PC-9 (cell line): Measurements from ENCODE around the gene USF2. TPM values are rescaled to one million over a fixed set of nuclear protein-coding genes. Genes with fewer than 3 reads are reported as not detected.

Experiments used
- BruUV-seq: library from RNA; stranded (reverse); fragments of 400-500 nt; replicated peaks from 2 replicates; lab custom pipeline; 2021; lab: Mats Ljungman, UMichigan
- CTCF ChIA-PET: fragments of 300-600 bp; sonication (Branson Sonifier 250); formaldehyde crosslinking; loops from one replicate; lab custom pipeline; 2022; ENCODE audit warnings: antibody characterized with exemption; lab: Charles Lee
- POLR2A ChIA-PET: fragments of 300-600 bp; sonication (Branson Sonifier 250); formaldehyde crosslinking; loops from one replicate; lab custom pipeline; 2022; ENCODE audit warnings: antibody characterized with exemption; ENCODE audit not compliant: unreplicated experiment; lab: Charles Lee
- DNase-seq, 2 experiments: peaks; one replicate each; pipeline versions ENCODE4 v3.0.0 to v3.0.0-alpha.2; 2015 to 2022; ENCODE audit warnings: mixed read lengths in 1 of 2
- H2AFZ ChIP-seq: fragments of 200-600 bp; sonication (generic); 2 replicates; pipeline ENCODE4 v1.8.1; 2017; ENCODE audit warnings: antibody characterized with exemption
- H3F3A ChIP-seq: fragments of 200-600 bp; sonication (generic); 2 replicates; pipeline ENCODE4 v1.8.1; 2017; ENCODE audit warnings: antibody characterized with exemption, mild to moderate bottlenecking, low read depth; ENCODE audit not compliant: insufficient read depth
- H3K27ac ChIP-seq: fragments of 200-600 bp; sonication (generic); 2 replicates; pipeline ENCODE4 v1.6.1; 2016; ENCODE audit warnings: mixed run types
- H3K27me3 ChIP-seq: fragments of 200-600 bp; sonication (generic); 2 replicates; pipeline ENCODE4 v1.6.1; 2016; ENCODE audit warnings: low read depth, mixed run types; ENCODE audit not compliant: insufficient read depth
- H3K36me3 ChIP-seq: fragments of 200-600 bp; sonication (generic); 2 replicates; pipeline ENCODE4 v1.6.1; 2016; ENCODE audit warnings: low read depth, mixed run types
- H3K4me1 ChIP-seq: fragments of 200-600 bp; sonication (generic); replicated peaks from 2 replicates; pipeline ENCODE4 v1.6.1; 2016; ENCODE audit warnings: mixed run types; ENCODE audit not compliant: insufficient read depth
- H3K4me2 ChIP-seq: fragments of 200-600 bp; sonication (generic); 2 replicates; pipeline ENCODE4 v1.6.1; 2017; ENCODE audit warnings: mixed run types
- H3K4me3 ChIP-seq: fragments of 200-600 bp; sonication (generic); 2 replicates; pipeline ENCODE4 v1.6.1; 2016; ENCODE audit warnings: mixed run types
- H3K79me2 ChIP-seq: fragments of 200-600 bp; sonication (generic); 2 replicates; pipeline ENCODE4 v1.6.1; 2017; ENCODE audit warnings: low read depth, mixed run types
- H3K9me2 ChIP-seq: fragments of 200-600 bp; sonication (generic); 2 replicates; pipeline ENCODE4 v1.8.1; 2017; ENCODE audit warnings: mild to moderate bottlenecking; ENCODE audit not compliant: insufficient read depth
- H3K9me3 ChIP-seq: fragments of 200-600 bp; sonication (generic); 2 replicates; pipeline ENCODE4 v1.8.1; 2016; ENCODE audit warnings: low read depth; ENCODE audit not compliant: insufficient read depth
- H4K20me1 ChIP-seq: fragments of 200-600 bp; sonication (generic); 2 replicates; pipeline ENCODE4 v1.8.1; 2017; ENCODE audit not compliant: insufficient read depth
- CTCF ChIP-seq: fragments of 200-600 bp; sonication (generic); conservative IDR thresholded peaks from 2 replicates; pipeline ENCODE4 v1.6.1; 2017; ENCODE audit warnings: mixed run types, antibody characterized with exemption, mild to moderate bottlenecking, moderate library complexity
- EZH2 ChIP-seq: fragments of 200-600 bp; sonication (generic); IDR thresholded peaks from 2 replicates; pipeline ENCODE4 v1.8.0; 2017; ENCODE audit warnings: antibody characterized with exemption, low read depth
- intact Hi-C: fragments of 100-400 bp; cut with micrococcal nuclease; formaldehyde crosslinking; loops from one replicate; pipeline ENCODE4 v1.10.0; 2022; ENCODE audit not compliant: unreplicated experiment
- total RNA-seq: library from RNA; stranded (reverse); gene quantifications from 2 replicates; pipeline ENCODE4 v1.2.3, GENCODE V29; 2021

USF2 gene
- total RNA-seq, 1 experiment from 2014 or later = 98.2 TPM

GRCh38 chr19:35249848-35250711, 18.7 kb upstream of the USF2 start:
- Histone ChIP-seq H2AFZ (no peak overlapping the region), H3K4me2 (peak overlapping the region; percentile 94), H4K20me1 (peaks cover 27% of the 10 kb centered on the region), H3K4me1 (peaks cover 27% of the 10 kb centered on the region), H3K36me3 (peaks cover 23% of the 10 kb centered on the region), H3K9me3 (no peaks in the 10 kb centered on the region), H3K27me3 (no peaks in the 10 kb centered on the region), H3K9me2 (no peaks in the 10 kb centered on the region), H3F3A (peaks cover 24% of the 10 kb centered on the region), H3K4me3 (peak overlapping the region; percentile 89), H3K27ac (peak overlapping the region; percentile 95; the same call in 1 of the 2 replicates), H3K79me2 (peaks cover 50% of the 10 kb centered on the region)
- no peak for DNase-seq
- ChIA-PET CTCF (no interaction called here), POLR2A (interaction anchor here (0.7 kb wide), 1 partner anchor 9 kb away, joined by 9 read pairs; no protein-coding TSS in a partner anchor)
- no peak for TF ChIP-seq EZH2
- no peak for TF ChIP-seq CTCF
- TSS peak; percentile 25 for BruUV-seq
- intact Hi-C loops = loop anchor here (2.0 to 5.0 kb wide), 3 partner anchors 19 to 183 kb away; partner anchors contain the start of gene USF2

- intact Hi-C loops = no loop called here
- BruUV-seq = no TSS peak
- no peaks in the 10 kb centered on the region for H3K27me3 ChIP-seq
- no peaks in the 10 kb centered on the region for H3K9me2 ChIP-seq
- peaks cover 32% of the 10 kb centered on the region for H3K36me3 ChIP-seq
- peaks cover 21% of the 10 kb centered on the region for H3K4me1 ChIP-seq
- H3K27ac ChIP-seq = no peak overlapping the region
- POLR2A ChIA-PET = no interaction called here
- no peak overlapping the region for H2AFZ ChIP-seq
- H3K4me3 ChIP-seq = no peak overlapping the region
- H3K9me3 ChIP-seq = no peaks in the 10 kb centered on the region
- TF ChIP-seq CTCF (no peak), EZH2 (no peak)
- H3F3A ChIP-seq = peaks cover 25% of the 10 kb centered on the region
- H3K4me2 ChIP-seq = no peak overlapping the region
- no peak for DNase-seq
- CTCF ChIA-PET = interaction anchor here (0.6 kb wide), 1 partner anchor 111 kb away, joined by 3 read pairs; no protein-coding TSS in a partner anchor
- H4K20me1 ChIP-seq = peaks cover 34% of the 10 kb centered on the region
- peaks cover 57% of the 10 kb centered on the region for H3K79me2 ChIP-seq
Observed at GRCh38 chr19:35251456-35251855, 17.3 kb upstream of the USF2 start.

- POLR2A ChIA-PET = interaction anchor here (0.6 to 0.7 kb wide), 4 partner anchors 46 to 535 kb away, joined by 3 to 6 read pairs (median 5); no protein-coding TSS in a partner anchor
- peaks cover 36% of the 10 kb centered on the region for H3K36me3 ChIP-seq
- TF ChIP-seq CTCF = no peak
- no peak for TF ChIP-seq EZH2
- H3K4me2 ChIP-seq = no peak overlapping the region
- H3F3A ChIP-seq = peaks cover 21% of the 10 kb centered on the region
- no peak overlapping the region for H3K4me3 ChIP-seq
- H3K79me2 ChIP-seq = peaks cover 65% of the 10 kb centered on the region
- H3K27ac ChIP-seq = no peak overlapping the region
- CTCF ChIA-PET = no interaction called here
- H3K9me3 ChIP-seq = no peaks in the 10 kb centered on the region
- no peaks in the 10 kb centered on the region for H3K27me3 ChIP-seq
- intact Hi-C loops = no loop called here
- no peak for DNase-seq
- H3K4me1 ChIP-seq = peaks cover 12% of the 10 kb centered on the region; the same call in 1 of the 2 replicates
- no peaks in the 10 kb centered on the region for H3K9me2 ChIP-seq
- no peak overlapping the region for H2AFZ ChIP-seq
- BruUV-seq = no TSS peak
- H4K20me1 ChIP-seq = peaks cover 36% of the 10 kb centered on the region
Observed at GRCh38 chr19:35253316-35254286, 15.2 kb upstream of the USF2 start.
